K562 (cell line): ENCODE measurements around the gene POTEE. TPM values are rescaled to one million over a fixed set of nuclear protein-coding genes. Genes with fewer than 3 reads are reported as not detected.
"Not testable (repeated sequence)": the region's sequence is repeated elsewhere in the genome, so short reads cannot be mapped to it uniquely, and the experiment has no call there.

ENCODE experiments used
- ATAC-seq: fragments of 200-7000 bp; cut with Tn5 transposase; 3 replicates; pipeline ENCODE4 v1.9.1; 2020; ENCODE audit warnings: moderate library complexity
- BruUV-seq: library from RNA; stranded (reverse); fragments of 400-500 nt; replicated peaks from 2 replicates; lab custom pipeline; 2021; lab: Mats Ljungman, UMichigan
- CTCF ChIA-PET: fragments of 300-600 bp; formaldehyde crosslinking; extraction: SDS; loops from one replicate; lab custom pipeline; 2021; ENCODE audit warnings: low intra/inter-chr PET ratio; lab: Yijun Ruan, JAX
- POLR2A ChIA-PET: fragments of 300-600, 350-650 bp; sonication (Branson Sonifier 250); formaldehyde crosslinking; extraction: SDS; loops from one replicate; lab custom pipeline; 2021; ENCODE audit warnings: antibody characterized with exemption, inconsistent platforms; lab: Yijun Ruan, JAX
- DNase-seq, 4 experiments: peaks; one replicate each; pipeline versions ENCODE4 v3.0.0 to v3.0.0-alpha.2; 2011 to 2018; ENCODE audit warnings: low spot score in 3 of 4, mixed read lengths in 3 of 4; ENCODE audit errors: extremely low read depth in 1 of 4
- FAIRE-seq: peaks from 2 replicates; lab custom pipeline; 2011; peaks lifted over from hg19 to GRCh38; lab: Jason Lieb, UNC
- H2AFZ ChIP-seq: 2 replicates; pipeline ENCODE4 v1.6.0; 2011; ENCODE audit warnings: low read depth, low read length, control low read depth, inconsistent platforms
- H3K27ac ChIP-seq: fragments of 200-600 bp; 3 replicates; pipeline ENCODE4 v1.8.0; 2011; ENCODE audit warnings: low read depth, mild to moderate bottlenecking, control low read depth, inconsistent platforms, low read length, moderate library complexity, mixed read lengths; ENCODE audit errors: extremely low read depth
- H3K27me3 ChIP-seq, 2 experiments: fragments of 300-600 bp in 1 of 2; 2 replicates in 1 of 2; 3 replicates in 1 of 2; pipeline versions ENCODE4 v1.6.0 to v1.8.0; 2011; ENCODE audit warnings: inconsistent platforms in 2 of 2, low read length in 2 of 2, mild to moderate bottlenecking in 1 of 2, mixed read lengths in 1 of 2, moderate library complexity in 1 of 2; ENCODE audit not compliant: control insufficient read depth in 2 of 2, insufficient read depth in 2 of 2
- H3K36me3 ChIP-seq: fragments of 300-600 bp; 3 replicates; pipeline ENCODE4 v1.8.0; 2011; ENCODE audit warnings: mild to moderate bottlenecking, low read length, inconsistent platforms; ENCODE audit not compliant: control insufficient read depth, insufficient read depth
- H3K4me1 ChIP-seq, 2 experiments: fragments of 200-600 bp in 1 of 2; replicated peaks in 1 of 2; 2 replicates in 1 of 2; 3 replicates in 1 of 2; pipeline versions ENCODE4 v1.5.1 to v1.8.0; 2011; ENCODE audit warnings: inconsistent platforms in 2 of 2, low read length in 2 of 2, mild to moderate bottlenecking in 1 of 2, mixed read lengths in 1 of 2, moderate library complexity in 1 of 2; ENCODE audit not compliant: control insufficient read depth in 2 of 2, insufficient read depth in 2 of 2
- H3K4me2 ChIP-seq: 2 replicates; pipeline ENCODE4 v1.6.1; 2011; ENCODE audit warnings: low read length, control low read depth, inconsistent platforms, mixed read lengths; ENCODE audit not compliant: insufficient read depth
- H3K4me3 ChIP-seq: fragments of 200-600 bp; sonication (generic), shearing (Covaris generic); 2 replicates; pipeline ENCODE4 v1.5.1; 2016; ENCODE audit warnings: control low read depth, inconsistent platforms
- H3K79me2 ChIP-seq: fragments of 200-600 bp; 3 replicates; pipeline ENCODE4 v1.8.0; 2011; ENCODE audit warnings: low read length, inconsistent platforms; ENCODE audit not compliant: control insufficient read depth, insufficient read depth
- H3K9ac ChIP-seq, 2 experiments: 2 replicates each; pipeline versions ENCODE4 v1.6.0 to v1.6.1; 2011; ENCODE audit warnings: low read depth in 2 of 2, low read length in 2 of 2, control low read depth in 1 of 2, inconsistent platforms in 1 of 2, mild to moderate bottlenecking in 1 of 2, mixed read lengths in 1 of 2; ENCODE audit not compliant: insufficient read depth in 1 of 2
- H3K9me1 ChIP-seq: one replicate; pipeline ENCODE4 v1.6.0; 2011; ENCODE audit warnings: inconsistent platforms, mild to moderate bottlenecking, low read length, moderate library complexity; ENCODE audit not compliant: control insufficient read depth, insufficient read depth
- H3K9me3 ChIP-seq: replicated peaks from 2 replicates; pipeline ENCODE4 v1.5.1; 2011; ENCODE audit warnings: low read depth, low read length, inconsistent platforms; ENCODE audit not compliant: control insufficient read depth, insufficient read depth
- H4K20me1 ChIP-seq: replicated peaks from 2 replicates; pipeline ENCODE4 v1.6.1; 2011; ENCODE audit warnings: low read length, inconsistent platforms, mixed read lengths; ENCODE audit not compliant: control insufficient read depth, insufficient read depth
- NFIC ChIP-seq: fragments of 450-650 bp; IDR thresholded peaks from 2 replicates; pipeline ENCODE4 v1.6.1; 2017; ENCODE audit warnings: mild to moderate bottlenecking, inconsistent platforms
- POLR2A ChIP-seq: fragments of 450-650 bp; conservative IDR thresholded peaks from 2 replicates; pipeline ENCODE4 v1.6.1; 2016
- POLR2G ChIP-seq: fragments of 200-400 bp; formaldehyde crosslinking; IDR thresholded peaks from 2 replicates; pipeline ENCODE4 v1.6.1; 2017; ENCODE audit warnings: low read depth, mild to moderate bottlenecking, antibody characterized with exemption, low read length, moderate library complexity
- RBM22 ChIP-seq: fragments of 200-400 bp; formaldehyde crosslinking; IDR thresholded peaks from 2 replicates; pipeline ENCODE4 v1.6.1; 2018; ENCODE audit warnings: low read length, low read depth; ENCODE audit not compliant: poor library complexity, severe bottlenecking
- WGBS: fragments of 100-300 bp; shearing (Covaris generic); methylation state at CpG from one replicate; pipeline ENCODE4 v1.1.6; 2016; ENCODE audit warnings: low coverage, mixed read lengths; ENCODE audit not compliant: insufficient coverage; ENCODE audit errors: missing lambda C conversion rate; 5-methylcytosine and 5-hydroxymethylcytosine counted together
- in situ Hi-C: fragments of 300-500 bp; cut with MboI; formaldehyde crosslinking; loops from 4 replicates; pipeline ENCODE4 v1.15.0; 2018; ENCODE audit warnings: inconsistent platforms, mixed read lengths
- intact Hi-C: fragments of 100-400 bp; cut with micrococcal nuclease; formaldehyde crosslinking; loops from 2 replicates; pipeline ENCODE4 v1.14.2; 2022
- polyA plus RNA-seq, 8 experiments: library from polyadenylated mRNA; depleted of rRNA in 4 of 8; stranded (reverse) in 5 of 8; unstranded in 3 of 8; fragments of >200 nt; fragmentation: Nextera tagmentation in 2 of 8; fragmentation: Illumina TruSeq in 1 of 8; extraction: Ambion mirVana in 2 of 8; extraction: Trizol in 1 of 8; gene quantifications; 2 replicates each; pipeline versions ENCODE4 v1.2.1 to v1.2.3, GENCODE V29; 2011 to 2014; ENCODE audit warnings: inconsistent platforms in 1 of 8, missing spikeins in 1 of 8
- total RNA-seq, 7 experiments: library from RNA; depleted of rRNA in 6 of 7; stranded (reverse); fragments of >200 nt in 6 of 7; fragmentation: Illumina TruSeq in 2 of 7; extraction: Trizol in 2 of 7; gene quantifications; 2 replicates each; pipeline versions ENCODE4 v1.2.1 to v1.2.3, GENCODE V29; 2011 to 2021; ENCODE audit warnings: low replicate concordance in 1 of 7

The POTEE gene
- total and polyA plus RNA-seq, 9 of the 15 experiments (the other 6 are each of a cell fraction or from before 2014, with no cell fraction given): 0.22 to 31.8 (median 16.9) TPM

GRCh38 chr2:131196186-131196585 lies 13.2 kb upstream of the POTEE start:
- in situ Hi-C loops: not testable (repeated sequence)

GRCh38 chr2:131201098-131201497 lies 8.2 kb upstream of the POTEE start:
- in situ Hi-C loops: no loop called here
- no peaks in the 10 kb centered on the region for H3K9me1 ChIP-seq

More at GRCh38 chr2:131196186-131196585, 13.2 kb upstream of the POTEE start:
- DNase-seq, H3K4me2 ChIP-seq, H3K27me3 ChIP-seq, H3K79me2 ChIP-seq, H3K9me1 ChIP-seq, H3K36me3 ChIP-seq, FAIRE-seq, CTCF ChIA-PET, H3K9ac ChIP-seq, ATAC-seq, H3K4me3 ChIP-seq, H4K20me1 ChIP-seq, H3K4me1 ChIP-seq, POLR2A ChIA-PET, H2AFZ ChIP-seq, BruUV-seq, intact Hi-C loops, H3K9me3 ChIP-seq, H3K27ac ChIP-seq: not testable (repeated sequence)
- WGBS: 20% methylated on average over 2 of the region's 2 CpGs
- TF ChIP-seq NFIC: peak; percentile 39; the same call in 1 of the 2 replicates

More at GRCh38 chr2:131201098-131201497, 8.2 kb upstream of the POTEE start:
- TF ChIP-seq RBM22: peak; percentile 83
- TF ChIP-seq POLR2A: no peak
- peak; percentile 44 for TF ChIP-seq POLR2G
- no peak for FAIRE-seq
- Histone ChIP-seq H2AFZ (no peak overlapping the region), H3K9me3 (no peaks in the 10 kb centered on the region), H3K79me2 (peaks cover 17% of the 10 kb centered on the region), H3K27ac (no peak overlapping the region), H3K36me3 (no peaks in the 10 kb centered on the region), H3K4me2 (no peak overlapping the region), H3K4me1 (no peaks in the 10 kb centered on the region; a peak in 1 of 5 replicates), H4K20me1 (no peaks in the 10 kb centered on the region), H3K27me3 (peaks cover 0 to 12% of the 10 kb centered on the region in 2 experiments; a peak in 2 of 5 replicates), H3K4me3 (no peak overlapping the region), H3K9ac (peak overlapping the region in 1 of 2 experiments; percentile 35; a peak in 2 of 4 replicates)
- WGBS: 26% methylated on average over 10 of the region's 14 CpGs
- CTCF ChIA-PET: no interaction called here
- intact Hi-C loops: no loop called here
- ATAC-seq: no peak
- BruUV-seq: no TSS peak
- POLR2A ChIA-PET: interaction anchor here (0.6 kb wide), 1 partner anchor 30 kb away, joined by 3 read pairs; no protein-coding TSS in a partner anchor
- DNase-seq: no peak
